Measurements from ENCODE around the gene ACAT2.
"Not testable (repeated sequence)": the region's sequence is repeated elsewhere in the genome, so short reads cannot be mapped to it uniquely, and the experiment has no call there.

The ACAT2 gene

GRCh38 chr6:159816775-159817174, 54.9 kb downstream of the ACAT2 start:
- not testable (repeated sequence) for DNase-seq

- no peak for DNase-seq
These were observed 56.3 kb downstream of the ACAT2 start for GRCh38 chr6:159817951-159818739.

GRCh38 chr6:159819098-159819497, 57.3 kb downstream of the ACAT2 start:
- DNase-seq = no peak

GRCh38 chr6:159819932-159820640, 58.2 kb downstream of the ACAT2 start:
- DNase-seq = peak; percentile 19

DNA sequence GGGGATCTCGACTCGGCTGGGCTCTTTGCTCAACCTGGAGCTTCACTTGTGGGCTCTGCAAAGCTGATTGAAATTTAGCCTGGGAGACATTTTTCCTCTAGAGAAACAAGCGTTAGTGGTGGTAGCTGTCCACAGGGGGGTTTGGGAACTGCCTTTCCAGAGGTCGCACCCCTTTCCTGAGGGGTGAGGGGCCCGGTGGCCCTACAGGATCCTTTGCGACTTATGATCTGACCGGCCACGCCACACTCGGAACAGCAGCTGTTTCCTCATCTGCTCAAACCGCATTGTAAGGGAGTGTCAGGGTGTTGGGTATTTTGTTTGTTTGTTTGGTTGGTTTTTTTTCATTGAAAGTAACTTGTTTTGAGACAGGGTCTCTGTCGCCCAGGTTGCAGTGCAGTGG, 59.3 kb downstream of the ACAT2 start:
- DNase-seq = no peak

GRCh38 chr6:159821726-159822125, 59.9 kb downstream of the ACAT2 start:
- DNase-seq = no peak

- DNase-seq = no peak
These were observed 62.1 kb downstream of the ACAT2 start for GRCh38 chr6:159823953-159824352.

DNA sequence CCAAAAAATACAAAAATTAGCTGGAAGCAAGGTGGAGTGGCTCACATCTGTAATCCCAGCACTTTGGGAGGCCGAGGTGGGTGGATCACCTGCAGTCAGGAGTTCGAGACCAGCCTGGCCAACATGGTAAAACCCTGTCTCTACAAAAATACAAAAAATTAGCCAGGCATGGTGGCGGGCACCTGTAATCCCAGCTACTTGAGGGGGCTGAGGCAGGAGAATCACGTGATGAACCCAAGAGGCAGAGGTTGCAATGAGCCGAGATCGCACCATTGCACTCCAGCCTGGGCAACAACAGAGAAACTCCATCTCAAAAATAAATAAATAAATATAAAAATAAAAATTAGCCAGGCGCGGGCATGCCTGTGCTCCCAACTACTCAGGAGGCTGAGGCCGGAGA, 62.8 kb downstream of the ACAT2 start:
- DNase-seq = not testable (repeated sequence)

DNA sequence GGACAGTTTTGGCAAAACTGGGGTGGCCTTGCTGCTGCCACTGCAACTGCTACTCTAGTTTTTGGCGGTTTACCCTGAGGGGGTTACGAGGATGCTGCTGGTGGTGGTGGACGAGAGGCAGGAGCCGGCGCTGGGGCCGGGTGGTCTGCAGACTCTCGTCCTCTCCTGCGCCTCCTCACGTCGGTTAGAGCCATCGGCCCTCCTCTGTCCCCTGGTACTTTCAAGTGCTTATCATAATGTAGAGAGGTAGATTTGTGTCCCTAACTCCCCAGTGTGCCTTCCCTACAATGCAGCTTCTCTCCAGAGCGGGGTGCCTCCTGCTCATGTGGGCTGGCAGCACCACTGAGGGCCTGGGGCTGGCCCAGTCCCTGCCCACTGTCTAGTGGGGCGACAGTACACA, 64.2 kb downstream of the ACAT2 start:
- DNase-seq = no peak

DNA sequence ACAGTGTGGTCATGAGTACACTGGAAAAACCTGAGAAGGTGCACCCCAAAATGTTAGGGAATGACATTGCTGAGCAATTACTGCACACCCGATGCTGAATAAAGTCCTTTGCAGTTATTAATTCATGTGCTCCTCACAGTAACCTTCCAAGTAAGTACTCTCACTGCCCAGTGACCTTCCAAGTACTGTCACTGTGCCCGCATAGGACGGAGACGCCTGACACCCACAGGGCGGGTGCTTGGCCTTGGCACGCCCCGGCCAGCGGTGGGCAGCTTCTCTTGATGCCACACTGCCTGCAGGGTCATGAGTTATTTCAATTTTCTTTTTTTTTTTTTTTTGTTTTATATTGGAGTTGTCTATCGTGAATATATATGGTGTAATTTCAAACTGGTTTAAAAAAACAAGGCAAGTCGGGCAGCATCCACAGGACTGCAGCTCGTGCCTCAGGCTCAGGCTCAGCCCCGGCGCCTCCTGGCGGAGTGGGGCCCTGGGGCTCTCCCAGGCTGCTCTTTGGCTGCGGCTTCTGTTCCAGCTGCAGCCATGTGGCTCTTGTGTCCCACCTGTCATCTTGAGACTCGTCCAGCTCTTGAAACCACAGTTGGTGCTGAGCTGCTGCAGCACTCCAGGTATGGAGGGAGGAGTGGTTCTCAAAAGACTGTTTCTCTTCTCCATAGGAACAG, 65.3 kb downstream of the ACAT2 start:
- DNase-seq = no peak

GRCh38 chr6:159828074-159828473, 66.2 kb downstream of the ACAT2 start:
- DNase-seq = no peak
